GM18867 (cell line): ENCODE data around the gene TPX2.
A peak's percentile ranks its signal among the peaks of the same experiment; 100 is the strongest.

ENCODE experiments used
- ATAC-seq: cut with Tn5 transposase; IDR thresholded peaks from one replicate; pipeline ENCODE4 v1.9.1; 2021; ENCODE audit warnings: mild to moderate bottlenecking, moderate library complexity; ENCODE audit not compliant: unreplicated experiment

Gene TPX2

DNA sequence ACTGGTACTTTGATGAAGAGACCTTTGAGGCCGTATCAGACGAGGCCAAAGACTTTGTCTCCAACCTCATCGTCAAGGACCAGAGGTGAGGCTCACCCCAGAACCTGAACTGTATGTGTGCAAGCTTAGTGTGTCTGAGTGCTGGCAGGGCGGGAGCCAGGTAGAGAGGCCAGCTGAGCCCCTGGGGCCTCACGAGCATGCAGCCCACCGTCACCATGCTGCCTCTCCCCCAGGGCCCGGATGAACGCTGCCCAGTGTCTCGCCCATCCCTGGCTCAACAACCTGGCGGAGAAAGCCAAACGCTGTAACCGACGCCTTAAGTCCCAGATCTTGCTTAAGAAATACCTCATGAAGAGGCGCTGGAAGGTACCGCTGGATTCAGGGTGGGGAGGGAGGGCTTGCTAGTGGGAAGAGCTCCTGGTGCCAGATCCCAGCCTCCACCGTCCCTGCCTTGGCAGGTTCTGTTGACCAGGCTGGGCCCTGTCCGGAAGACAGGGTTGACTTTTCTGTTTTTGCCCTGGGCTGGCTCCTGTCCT is 92.7 kb downstream of the TPX2 start:
- no peak for ATAC-seq

GRCh38 chr20:31833130-31833930 is 94.2 kb downstream of the TPX2 start:
- ATAC-seq, result no peak

- ATAC-seq, result no peak
Observed at GRCh38 chr20:31833931-31834521, 94.9 kb downstream of the TPX2 start.

DNA sequence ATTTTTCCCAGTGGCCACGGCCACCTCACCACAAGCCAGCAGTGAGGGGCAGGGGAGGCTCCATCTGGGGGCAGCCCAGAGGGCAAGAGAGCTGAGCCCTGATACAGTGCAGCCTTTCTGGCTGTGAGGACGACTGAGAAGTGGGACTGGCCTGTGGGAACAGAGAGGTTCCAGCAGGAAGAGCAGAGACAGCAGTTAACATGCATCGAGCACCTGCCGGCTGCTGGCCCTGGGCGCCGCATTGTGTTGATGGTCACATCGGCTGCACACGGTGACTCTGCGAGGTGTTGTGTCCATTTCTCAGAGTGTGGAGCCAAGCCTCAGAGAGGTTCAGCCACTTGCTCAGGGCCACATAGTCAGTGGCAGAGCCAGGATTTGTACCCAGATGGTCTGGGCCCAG is 96.5 kb downstream of the TPX2 start:
- ATAC-seq, result no peak

DNA sequence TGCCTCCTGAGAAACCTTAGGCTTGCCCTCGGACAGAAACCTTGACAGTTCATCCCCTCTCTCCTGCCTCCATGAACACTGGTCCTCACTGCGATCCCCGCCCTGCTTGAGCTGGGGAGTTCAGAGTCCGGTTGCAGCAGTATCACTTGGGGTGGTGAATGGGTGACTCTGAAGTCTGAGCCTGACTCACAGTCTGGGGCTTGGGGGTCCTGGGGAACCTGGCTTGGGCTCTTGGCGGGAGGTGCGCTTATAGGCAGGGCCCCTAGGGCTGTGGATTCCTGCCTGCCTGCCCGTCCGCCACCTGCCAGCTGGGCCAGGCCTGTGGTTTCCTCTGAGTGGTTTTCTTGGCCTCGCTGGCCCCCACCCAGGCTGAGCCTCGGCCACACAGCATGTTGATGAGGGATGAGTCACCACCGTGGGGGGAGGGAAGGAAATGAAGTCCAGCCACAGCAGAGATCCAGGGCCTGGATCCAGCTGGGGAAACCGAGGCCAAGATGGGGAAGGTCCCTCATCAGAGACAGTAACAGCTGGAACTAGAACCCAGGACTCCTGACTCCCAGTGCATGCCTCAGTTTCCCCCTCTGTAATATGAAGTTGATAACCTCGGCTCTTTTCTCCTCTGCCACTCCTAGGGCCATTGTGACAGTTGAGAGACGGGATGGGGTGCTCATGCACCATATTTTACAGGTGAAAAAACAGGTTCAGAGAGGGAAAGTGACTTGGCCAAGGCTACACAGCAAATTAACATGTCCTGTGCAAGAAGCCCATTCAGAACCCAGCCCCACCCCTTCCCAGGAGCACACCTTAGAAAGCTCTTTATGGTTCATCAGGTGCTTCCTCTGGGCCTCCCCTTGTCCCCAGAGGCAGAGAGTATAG is 97.1 kb downstream of the TPX2 start:
- peak; percentile 64 for ATAC-seq

- no peak for ATAC-seq
Observed at GRCh38 chr20:31836853-31837608, 97.9 kb downstream of the TPX2 start.

- no peak for ATAC-seq
Observed at GRCh38 chr20:31837896-31838397, 98.9 kb downstream of the TPX2 start.

GRCh38 chr20:31838646-31839292 is 99.7 kb downstream of the TPX2 start:
- no peak for ATAC-seq

DNA sequence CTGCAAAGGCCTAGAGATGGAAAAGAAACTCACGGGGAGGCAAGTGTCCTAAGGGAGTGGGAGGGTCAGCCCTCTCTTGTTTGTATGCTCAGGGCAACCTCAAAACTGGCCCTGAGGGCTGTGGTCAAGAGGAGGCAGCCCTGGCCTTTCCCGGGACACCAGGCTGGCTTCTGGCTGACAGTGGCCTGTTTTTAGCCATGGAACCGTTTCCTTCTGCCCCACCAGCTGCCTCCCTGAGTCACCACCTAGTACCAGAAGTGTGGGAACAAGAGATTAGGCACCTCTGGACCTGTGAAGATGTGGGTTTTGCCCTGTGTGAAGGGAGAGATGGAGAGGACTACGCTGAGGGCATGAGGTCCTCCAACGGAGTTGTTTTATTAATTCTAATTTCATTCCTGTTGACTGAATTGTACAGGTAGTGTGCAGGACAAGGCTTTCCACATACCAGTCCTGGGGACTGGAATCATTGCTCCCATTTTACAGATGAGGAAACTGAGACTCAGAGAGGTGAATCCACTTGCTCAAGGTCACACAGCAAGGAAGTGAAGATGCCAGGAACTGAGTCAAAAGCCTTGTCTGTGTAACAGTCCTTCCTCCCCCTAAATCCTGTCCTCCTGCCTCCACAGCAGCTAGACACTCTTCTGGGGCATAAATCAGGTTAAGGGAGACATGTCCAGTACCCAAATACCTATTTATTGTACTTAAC is 100.8 kb downstream of the TPX2 start:
- ATAC-seq, result no peak

DNA sequence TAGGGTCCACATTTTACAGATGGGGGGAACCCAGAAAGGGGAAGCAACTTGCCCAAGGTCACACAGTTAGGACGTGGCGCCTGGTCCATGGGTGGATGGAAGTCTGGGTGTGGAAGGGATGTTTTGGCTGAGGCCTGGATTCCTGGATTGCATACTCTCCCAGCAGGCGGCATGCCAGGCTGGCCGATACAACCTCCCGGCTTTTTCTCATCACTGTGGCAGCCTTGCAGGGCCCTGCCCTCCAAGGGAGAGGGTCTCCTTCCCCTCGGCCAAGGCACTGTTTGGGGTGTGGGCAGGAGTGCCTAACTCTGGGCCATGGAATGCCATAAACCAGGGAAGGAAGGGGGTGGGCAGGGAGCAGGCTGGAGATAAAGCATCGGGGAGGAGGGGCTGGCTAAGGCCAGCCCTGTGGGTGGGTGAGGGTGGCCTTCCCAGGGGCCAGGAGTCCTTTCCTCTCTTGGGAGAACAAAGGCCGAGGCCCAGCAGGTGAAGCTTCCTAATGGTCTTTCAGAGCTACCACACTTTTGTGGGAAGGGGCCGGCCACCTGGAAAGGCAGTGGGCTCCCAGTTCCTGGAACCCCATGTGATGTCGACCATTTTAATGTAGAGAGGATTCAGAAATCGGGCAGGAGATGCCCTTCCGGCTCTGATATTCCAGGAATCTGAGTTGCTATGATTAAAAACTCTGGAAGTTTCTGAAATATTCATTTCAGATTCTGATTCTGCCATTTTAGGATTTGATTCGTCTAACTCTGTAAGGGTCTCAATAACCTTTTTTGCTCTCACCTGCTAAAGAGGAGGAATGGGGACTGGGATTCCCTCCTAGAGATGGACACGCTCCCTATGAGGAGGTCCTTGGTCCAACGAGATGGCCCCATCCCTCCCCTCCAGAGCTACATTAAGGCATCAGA is 102.1 kb downstream of the TPX2 start:
- ATAC-seq, result no peak

GRCh38 chr20:31841928-31842327 is 102.8 kb downstream of the TPX2 start:
- ATAC-seq, result no peak

- no peak for ATAC-seq
Observed at GRCh38 chr20:31842471-31843157, 103.5 kb downstream of the TPX2 start.

GRCh38 chr20:31843288-31843687 is 104.2 kb downstream of the TPX2 start:
- ATAC-seq, result no peak

DNA sequence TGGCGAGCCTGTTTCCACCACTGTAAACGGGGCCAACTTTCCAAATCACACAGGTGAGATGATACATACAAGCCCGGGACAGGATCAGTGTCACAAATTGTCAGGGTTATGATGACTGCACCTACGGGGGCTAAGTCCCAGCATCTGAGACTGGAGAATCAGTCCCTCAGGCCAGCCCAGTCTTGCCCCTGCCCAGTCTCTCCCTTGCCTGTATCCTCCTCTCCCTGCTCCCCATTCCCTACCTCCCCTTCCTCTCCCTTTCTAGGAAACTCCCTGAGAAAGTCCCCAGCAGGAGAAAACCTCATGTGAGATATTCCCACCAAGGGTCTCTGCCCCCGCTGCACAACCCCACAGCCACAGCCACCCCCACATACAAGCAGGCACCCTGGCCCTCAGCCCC is 104.8 kb downstream of the TPX2 start:
- no peak for ATAC-seq

GRCh38 chr20:31844737-31845299 is 105.7 kb downstream of the TPX2 start:
- no peak for ATAC-seq

DNA sequence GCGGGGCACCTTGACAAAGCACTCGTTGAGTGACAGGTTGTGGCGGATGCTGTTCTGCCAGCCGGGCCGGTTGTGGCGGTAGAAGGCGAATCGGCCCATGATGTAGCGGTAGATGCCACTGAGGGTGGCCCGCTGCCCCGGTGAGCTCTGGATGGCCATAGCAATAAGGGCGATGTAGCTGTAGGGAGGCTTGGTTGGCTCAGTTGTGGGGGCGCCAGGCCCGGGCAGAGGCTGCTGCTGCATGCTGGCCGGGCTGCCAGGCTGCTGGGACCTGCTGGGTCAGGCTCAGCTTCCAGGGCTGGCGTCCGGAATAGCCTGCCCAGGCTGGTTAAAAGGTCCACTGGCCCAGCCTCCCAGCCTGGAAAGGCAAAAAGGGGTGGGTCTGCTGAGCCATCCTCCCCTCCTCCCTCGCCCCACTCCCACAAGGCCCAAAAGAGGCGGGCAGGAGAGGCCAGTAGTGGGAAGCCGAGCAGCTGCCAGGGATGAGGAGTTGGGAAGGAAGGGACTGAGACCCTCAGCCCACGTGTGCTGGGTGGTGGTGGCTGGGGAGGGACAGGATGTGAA is 106.3 kb downstream of the TPX2 start, which contains the start of gene FOXS1:
Gene FOXS1, minus strand, starts transcription at position 305 of the 564 bp plus-strand sequence. Its CDS starts 62 bp downstream, at position 243.
- ATAC-seq, result no peak

DNA sequence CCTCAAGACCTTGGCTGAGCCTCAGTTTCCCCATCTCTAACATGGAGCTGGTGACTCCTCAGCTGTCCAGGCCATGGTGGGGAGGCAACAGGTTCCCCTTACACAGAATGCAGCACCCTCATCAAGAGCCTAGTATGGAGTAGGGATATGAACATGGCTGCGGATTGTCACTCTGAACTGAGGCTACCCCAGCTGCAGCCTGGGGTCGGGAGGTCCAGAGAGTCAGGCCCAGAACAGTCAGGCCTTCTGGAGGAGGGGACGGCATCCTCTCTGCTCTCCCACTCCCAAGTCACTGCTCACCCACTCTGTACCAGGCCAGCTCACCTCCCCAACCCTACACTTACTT is 107.7 kb downstream of the TPX2 start:
- no peak for ATAC-seq
